HepG2 (cell line): ENCODE data around the gene CAVIN2. TPM values are rescaled to one million over a fixed set of nuclear protein-coding genes. Genes with fewer than 3 reads are reported as not detected.

Experiments
- ATF1 ChIP-seq: IDR thresholded peaks from 2 replicates; pipeline ENCODE4 v1.6.1; 2016; ENCODE audit warnings: mild to moderate bottlenecking, control low read depth
- CENPT ChIP-seq: sonication (generic); formaldehyde crosslinking; IDR thresholded peaks from 2 replicates; pipeline ENCODE4 v1.8.0; 2022; ENCODE audit warnings: low read depth, mild to moderate bottlenecking, moderate library complexity, missing genetic modification reagents
- ELF1 ChIP-seq: sonication (generic); formaldehyde crosslinking; IDR thresholded peaks from 2 replicates; pipeline ENCODE4 v1.4.0; 2020; ENCODE audit warnings: missing genetic modification reagents
- ELF3 ChIP-seq: IDR thresholded peaks from 2 replicates; pipeline ENCODE4 v1.6.1; 2016; ENCODE audit warnings: missing genetic modification reagents, missing compliant biosample characterization
- ETV5 ChIP-seq: IDR thresholded peaks from 2 replicates; pipeline ENCODE4 v1.6.1; 2018; ENCODE audit warnings: missing biosample characterization, missing genetic modification reagents, inconsistent platforms, borderline replicate concordance
- GATAD2A ChIP-seq: IDR thresholded peaks from 2 replicates; pipeline ENCODE4 v1.6.1; 2016
- GLI4 ChIP-seq: sonication (generic); formaldehyde crosslinking; IDR thresholded peaks from 2 replicates; pipeline ENCODE4 v1.5.1; 2020; ENCODE audit warnings: missing genetic modification reagents, mild to moderate bottlenecking, moderate library complexity, borderline replicate concordance
- KLF15 ChIP-seq: sonication (generic); formaldehyde crosslinking; IDR thresholded peaks from 2 replicates; pipeline ENCODE4 v1.8.1; 2023; ENCODE audit warnings: borderline replicate concordance, mild to moderate bottlenecking, inconsistent platforms, missing genetic modification reagents, mixed read lengths
- KLF16 ChIP-seq, 2 experiments: sonication (generic) in 1 of 2; formaldehyde crosslinking in 1 of 2; IDR thresholded peaks; 2 replicates each; pipeline versions ENCODE4 v1.6.1 to v1.8.0; 2016 to 2023; ENCODE audit warnings: missing genetic modification reagents in 2 of 2, missing compliant biosample characterization in 1 of 2
- KMT2A ChIP-seq: sonication (generic); formaldehyde crosslinking; IDR thresholded peaks from 2 replicates; pipeline ENCODE4 v1.4.0; 2020; ENCODE audit warnings: missing genetic modification reagents
- POLR2G ChIP-seq: fragments of 200-400 bp; formaldehyde crosslinking; IDR thresholded peaks from 2 replicates; pipeline ENCODE4 v1.6.1; 2018; ENCODE audit warnings: mild to moderate bottlenecking, low read depth, low read length, moderate library complexity
- RAD21 ChIP-seq: fragments of 450-650 bp; formaldehyde crosslinking; IDR thresholded peaks from 2 replicates; pipeline ENCODE4 v1.5.0; 2020; ENCODE audit warnings: mild to moderate bottlenecking
- SMC3 ChIP-seq: IDR thresholded peaks from 2 replicates; pipeline ENCODE4 v1.6.1; 2011; ENCODE audit warnings: low read length, improper control_type of control experiment
- SOX6 ChIP-seq, 2 experiments: fragments of 450-650 bp in 1 of 2; sonication (generic) in 1 of 2; formaldehyde crosslinking in 1 of 2; IDR thresholded peaks; 2 replicates each; pipeline versions ENCODE4 v1.4.0 to v1.6.1; 2017 to 2020; ENCODE audit warnings: antibody characterized with exemption in 1 of 2, mild to moderate bottlenecking in 1 of 2, missing genetic modification reagents in 1 of 2
- STAG1 ChIP-seq: sonication (generic); formaldehyde crosslinking; IDR thresholded peaks from 2 replicates; pipeline ENCODE4 v1.4.0; 2020; ENCODE audit warnings: missing genetic modification reagents
- TFE3 ChIP-seq: IDR thresholded peaks from 2 replicates; pipeline ENCODE4 v1.6.1; 2016
- XRCC5 ChIP-seq: fragments of 200-400 bp; formaldehyde crosslinking; optimal IDR thresholded peaks from 2 replicates; pipeline ENCODE3; 2017; ENCODE audit warnings: mild to moderate bottlenecking, low read length
- ZKSCAN8 ChIP-seq: IDR thresholded peaks from 2 replicates; pipeline ENCODE4 v1.6.1; 2016; ENCODE audit warnings: borderline replicate concordance, missing genetic modification reagents, missing compliant biosample characterization
- ZNF207 ChIP-seq: fragments of 450-650 bp; IDR thresholded peaks from 2 replicates; pipeline ENCODE4 v1.6.1; 2016; ENCODE audit warnings: antibody characterized with exemption, borderline replicate concordance
- ZNF572 ChIP-seq: sonication (generic); formaldehyde crosslinking; IDR thresholded peaks from 2 replicates; pipeline ENCODE4 v1.5.1; 2020; ENCODE audit warnings: mild to moderate bottlenecking, missing genetic modification reagents
- ZNF644 ChIP-seq: IDR thresholded peaks from 2 replicates; pipeline ENCODE4 v1.6.1; 2016; ENCODE audit warnings: low read depth
- polyA plus RNA-seq, 8 experiments: library from polyadenylated mRNA; depleted of rRNA in 3 of 8; stranded (reverse) in 7 of 8; unstranded in 1 of 8; fragments of >200 nt; fragmentation: Illumina TruSeq in 4 of 8; extraction: Trizol in 4 of 8; gene quantifications; 2 replicates each; pipeline versions ENCODE4 v1.2.1 to v1.2.3, GENCODE V29; 2011 to 2016; ENCODE audit warnings: low read depth in 4 of 8, missing spikeins in 1 of 8, mixed read lengths in 1 of 8; ENCODE audit not compliant: insufficient read depth in 1 of 8
- total RNA-seq, 5 experiments: library from RNA; depleted of rRNA; stranded (reverse); fragments of >200 nt; fragmentation: Illumina TruSeq; extraction: Trizol; gene quantifications; 2 replicates each; pipeline ENCODE4 v1.2.3, GENCODE V29; 2016; ENCODE audit warnings: low read depth in 1 of 5
- TF ChIP-seq, protein P1 (sequence below): sonication (generic); formaldehyde crosslinking; IDR thresholded peaks from 2 replicates; pipeline ENCODE4 v1.5.0; 2020; ENCODE audit warnings: mild to moderate bottlenecking, missing genetic modification reagents, moderate library complexity
- TF ChIP-seq, protein P2 (sequence below): sonication (generic); formaldehyde crosslinking; IDR thresholded peaks from 2 replicates; pipeline ENCODE4 v1.4.0; 2020; ENCODE audit warnings: mild to moderate bottlenecking, missing genetic modification reagents
- TF ChIP-seq, protein P3 (sequence below): sonication (generic); formaldehyde crosslinking; IDR thresholded peaks from 2 replicates; pipeline ENCODE4 v1.4.0; 2020; ENCODE audit warnings: mild to moderate bottlenecking, missing genetic modification reagents

CAVIN2 gene
- total and polyA plus RNA-seq, 2 of the 13 experiments (the other 11 are each of a cell fraction or from before 2014, with no cell fraction given) = 7.6 to 38.8 TPM

DNA sequence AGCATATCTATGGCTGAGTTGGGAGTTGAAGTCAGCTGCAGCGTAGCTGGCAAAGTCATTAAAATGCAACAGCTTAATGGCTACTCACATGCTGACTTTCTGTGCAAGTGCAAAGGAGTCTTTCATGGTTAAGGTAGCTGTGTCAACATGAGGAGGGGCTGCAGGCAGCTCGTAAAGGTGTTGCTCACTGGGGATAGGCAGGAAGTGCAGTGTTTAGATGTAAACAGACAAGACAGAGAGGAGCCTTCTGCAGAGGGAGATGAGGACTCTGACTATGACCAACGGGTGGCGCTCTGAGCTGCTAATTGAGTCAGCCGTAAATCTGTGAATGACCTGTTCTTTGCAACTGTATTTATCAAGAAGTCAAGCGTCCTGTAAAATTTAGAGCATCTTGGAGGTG, 22.3 kb upstream of the CAVIN2 start (continued):
- TF ChIP-seq, protein P1, sequence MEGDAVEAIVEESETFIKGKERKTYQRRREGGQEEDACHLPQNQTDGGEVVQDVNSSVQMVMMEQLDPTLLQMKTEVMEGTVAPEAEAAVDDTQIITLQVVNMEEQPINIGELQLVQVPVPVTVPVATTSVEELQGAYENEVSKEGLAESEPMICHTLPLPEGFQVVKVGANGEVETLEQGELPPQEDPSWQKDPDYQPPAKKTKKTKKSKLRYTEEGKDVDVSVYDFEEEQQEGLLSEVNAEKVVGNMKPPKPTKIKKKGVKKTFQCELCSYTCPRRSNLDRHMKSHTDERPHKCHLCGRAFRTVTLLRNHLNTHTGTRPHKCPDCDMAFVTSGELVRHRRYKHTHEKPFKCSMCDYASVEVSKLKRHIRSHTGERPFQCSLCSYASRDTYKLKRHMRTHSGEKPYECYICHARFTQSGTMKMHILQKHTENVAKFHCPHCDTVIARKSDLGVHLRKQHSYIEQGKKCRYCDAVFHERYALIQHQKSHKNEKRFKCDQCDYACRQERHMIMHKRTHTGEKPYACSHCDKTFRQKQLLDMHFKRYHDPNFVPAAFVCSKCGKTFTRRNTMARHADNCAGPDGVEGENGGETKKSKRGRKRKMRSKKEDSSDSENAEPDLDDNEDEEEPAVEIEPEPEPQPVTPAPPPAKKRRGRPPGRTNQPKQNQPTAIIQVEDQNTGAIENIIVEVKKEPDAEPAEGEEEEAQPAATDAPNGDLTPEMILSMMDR (CRISPR knock-in tag) = peak; percentile 74
- TF ChIP-seq ATF1 (CRISPR knock-in tag) (peak; percentile 30; the same call in 1 of the 2 replicates), KLF15 (CRISPR knock-in tag) (no peak), ZKSCAN8 (CRISPR knock-in tag) (peak; percentile 76; the same call in 1 of the 2 replicates), STAG1 (CRISPR knock-in tag) (peak; percentile 77), SOX6 (IDR thresholded peaks at IDR 0.05) (no peak), SOX6 (CRISPR knock-in tag; IDR thresholded peaks at IDR 0.05) (peak; percentile 56), KLF16 (CRISPR knock-in tag; IDR thresholded peaks at IDR 0.05) (peak in 1 of 2 experiments; percentile 29; a peak in 1 of 4 replicates), ZNF207 (no peak), GATAD2A (peak; percentile 75), ELF1 (CRISPR knock-in tag) (peak; percentile 74), POLR2G (no peak), ELF3 (CRISPR knock-in tag) (peak; percentile 83), ZNF644 (CRISPR knock-in tag) (peak; percentile 62; the same call in 1 of the 2 replicates), ZNF572 (no peak), SMC3 (peak; percentile 85), ETV5 (CRISPR knock-in tag) (peak; percentile 92), CENPT (CRISPR knock-in tag) (no peak), KMT2A (no peak), XRCC5 (no peak), RAD21 (CRISPR knock-in tag) (peak; percentile 38; the same call in 1 of the 2 replicates), TFE3 (peak; percentile 43; the same call in 1 of the 2 replicates), GLI4 (CRISPR knock-in tag) (no peak)
- TF ChIP-seq, protein P2, sequence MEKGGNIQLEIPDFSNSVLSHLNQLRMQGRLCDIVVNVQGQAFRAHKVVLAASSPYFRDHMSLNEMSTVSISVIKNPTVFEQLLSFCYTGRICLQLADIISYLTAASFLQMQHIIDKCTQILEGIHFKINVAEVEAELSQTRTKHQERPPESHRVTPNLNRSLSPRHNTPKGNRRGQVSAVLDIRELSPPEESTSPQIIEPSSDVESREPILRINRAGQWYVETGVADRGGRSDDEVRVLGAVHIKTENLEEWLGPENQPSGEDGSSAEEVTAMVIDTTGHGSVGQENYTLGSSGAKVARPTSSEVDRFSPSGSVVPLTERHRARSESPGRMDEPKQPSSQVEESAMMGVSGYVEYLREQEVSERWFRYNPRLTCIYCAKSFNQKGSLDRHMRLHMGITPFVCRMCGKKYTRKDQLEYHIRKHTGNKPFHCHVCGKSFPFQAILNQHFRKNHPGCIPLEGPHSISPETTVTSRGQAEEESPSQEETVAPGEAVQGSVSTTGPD (CRISPR knock-in tag) = no peak
- TF ChIP-seq, protein P3, sequence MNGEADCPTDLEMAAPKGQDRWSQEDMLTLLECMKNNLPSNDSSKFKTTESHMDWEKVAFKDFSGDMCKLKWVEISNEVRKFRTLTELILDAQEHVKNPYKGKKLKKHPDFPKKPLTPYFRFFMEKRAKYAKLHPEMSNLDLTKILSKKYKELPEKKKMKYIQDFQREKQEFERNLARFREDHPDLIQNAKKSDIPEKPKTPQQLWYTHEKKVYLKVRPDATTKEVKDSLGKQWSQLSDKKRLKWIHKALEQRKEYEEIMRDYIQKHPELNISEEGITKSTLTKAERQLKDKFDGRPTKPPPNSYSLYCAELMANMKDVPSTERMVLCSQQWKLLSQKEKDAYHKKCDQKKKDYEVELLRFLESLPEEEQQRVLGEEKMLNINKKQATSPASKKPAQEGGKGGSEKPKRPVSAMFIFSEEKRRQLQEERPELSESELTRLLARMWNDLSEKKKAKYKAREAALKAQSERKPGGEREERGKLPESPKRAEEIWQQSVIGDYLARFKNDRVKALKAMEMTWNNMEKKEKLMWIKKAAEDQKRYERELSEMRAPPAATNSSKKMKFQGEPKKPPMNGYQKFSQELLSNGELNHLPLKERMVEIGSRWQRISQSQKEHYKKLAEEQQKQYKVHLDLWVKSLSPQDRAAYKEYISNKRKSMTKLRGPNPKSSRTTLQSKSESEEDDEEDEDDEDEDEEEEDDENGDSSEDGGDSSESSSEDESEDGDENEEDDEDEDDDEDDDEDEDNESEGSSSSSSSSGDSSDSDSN (CRISPR knock-in tag) = no peak
